GM03348 (cell line): Measurements from ENCODE around the gene PGAP6.

Source experiments
- DNase-seq: peaks from one replicate; pipeline ENCODE4 v3.0.0; 2012; ENCODE audit warnings: low spot score

PGAP6 gene

DNA sequence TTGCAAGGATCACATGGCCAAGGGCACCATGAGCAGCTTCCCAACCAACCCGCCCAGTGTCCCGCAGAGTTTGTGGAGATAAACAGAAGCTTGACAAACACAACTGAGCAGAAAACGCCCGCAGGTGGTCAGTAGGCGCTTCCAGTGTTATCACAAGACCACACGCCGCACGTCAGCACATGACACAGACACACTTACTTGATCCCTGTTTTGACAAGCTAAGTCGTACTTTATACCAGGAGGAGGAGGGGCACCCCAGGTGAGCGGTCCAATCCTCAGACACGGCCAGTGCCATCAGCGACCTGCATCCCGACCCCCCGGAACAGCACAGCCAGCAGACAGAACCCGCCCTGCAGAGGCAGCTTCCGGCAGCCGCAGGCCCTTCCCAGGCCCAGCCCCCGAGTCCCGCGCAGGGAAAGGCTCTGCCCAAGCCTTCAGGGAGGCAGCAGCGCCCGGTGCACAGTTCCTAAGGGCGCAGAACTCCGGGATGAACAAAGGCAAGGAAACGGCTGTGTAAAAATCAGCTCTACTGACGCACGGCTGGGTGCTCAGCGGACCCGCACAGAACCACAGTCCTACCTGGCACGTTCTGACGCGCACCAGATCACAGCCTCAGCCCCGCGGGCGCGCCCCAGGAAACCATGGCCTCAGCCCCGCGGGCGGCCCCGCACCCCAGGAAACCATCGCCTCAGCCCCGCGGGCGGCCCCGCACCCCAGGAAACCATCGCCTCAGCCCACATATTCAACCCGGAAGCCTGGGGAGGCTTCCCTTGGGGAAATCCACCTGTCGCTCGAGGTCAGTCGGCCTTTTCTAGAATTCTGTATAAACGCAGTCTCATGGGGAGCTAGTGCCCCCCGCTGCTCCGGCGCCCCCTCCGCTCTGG lies 57.1 kb downstream of the PGAP6 start:
- no peak for DNase-seq

DNA sequence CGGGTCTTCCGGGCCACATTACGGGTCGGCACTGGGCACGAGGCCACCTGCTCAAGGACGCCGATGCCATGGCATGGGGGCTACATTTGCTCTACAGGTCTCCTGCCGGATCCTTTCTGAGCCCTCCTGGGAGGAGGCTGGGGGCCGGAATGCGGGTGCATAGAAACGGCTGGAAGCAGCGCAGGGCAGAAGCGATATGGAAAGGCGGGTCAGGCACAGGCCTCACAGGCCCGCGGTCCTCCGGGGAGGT lies 57.7 kb downstream of the PGAP6 start:
- DNase-seq: no peak

DNA sequence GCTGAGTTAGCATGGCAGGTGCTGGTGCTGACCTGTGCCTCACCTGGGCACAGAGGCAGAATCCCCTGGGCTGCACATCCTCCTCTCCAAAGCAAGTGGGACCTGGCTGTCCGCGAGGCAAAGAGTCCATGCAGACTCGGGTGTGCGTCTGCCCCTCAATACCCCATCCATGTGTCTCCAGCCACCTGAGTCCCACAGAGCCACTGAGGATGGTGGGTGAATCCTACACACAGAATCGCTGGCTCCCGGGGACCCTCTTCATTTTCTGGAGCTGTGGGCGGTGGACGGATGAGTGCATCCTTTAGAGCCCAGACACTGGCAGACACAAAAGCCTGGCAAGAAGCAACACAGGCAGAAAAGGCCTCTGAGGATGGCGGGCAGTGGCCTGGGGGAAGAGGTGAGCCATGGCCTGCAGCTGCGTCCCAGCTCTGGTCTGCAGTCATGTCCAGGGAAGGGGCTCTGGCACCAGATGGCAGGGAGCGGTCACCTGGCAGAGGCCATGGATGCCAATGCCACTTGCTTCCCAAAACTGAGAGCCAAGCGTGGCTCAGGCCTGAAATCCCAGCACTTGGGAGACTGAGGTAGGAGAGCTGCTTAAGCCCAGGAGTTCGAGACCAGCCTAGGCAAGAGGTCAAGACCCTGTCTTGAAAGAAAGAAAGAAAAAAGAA lies 59.2 kb downstream of the PGAP6 start:
- no peak for DNase-seq

DNA sequence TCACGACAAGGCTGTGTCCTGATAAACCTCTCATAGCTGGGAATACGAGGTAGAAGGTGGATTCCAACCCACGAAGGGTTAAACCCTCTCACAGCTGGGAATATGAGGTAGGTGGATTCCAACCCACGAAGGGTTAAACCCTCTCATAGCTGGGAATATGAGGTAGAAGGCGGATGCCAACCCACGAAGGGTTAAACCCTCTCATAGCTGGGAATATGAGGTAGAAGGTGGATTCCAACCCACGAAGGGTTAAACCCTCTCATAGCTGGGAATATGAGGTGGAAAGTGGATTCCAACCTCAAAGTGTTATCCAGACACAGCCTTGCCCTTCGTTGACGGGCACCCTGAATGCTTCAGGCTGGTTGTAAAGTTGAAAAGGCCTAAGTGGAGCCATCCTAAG lies 60.2 kb downstream of the PGAP6 start:
- no peak for DNase-seq
